ENCODE results near the gene ZNF485. TPM values are rescaled to one million over a fixed set of nuclear protein-coding genes. Genes with fewer than 3 reads are reported as not detected.

Gene ZNF485
- total RNA-seq, 1 experiment from 2014 or later: 10.6 TPM

- Histone ChIP-seq H3K27me3 (ENCODE audit: control insufficient read depth, insufficient read depth, low read length) (no peaks in the 10 kb centered on the region), H3K27ac (ENCODE audit: low read length) (no peak overlapping the region), H3K9me3 (ENCODE audit: control insufficient read depth, insufficient read depth, low read depth, low read length) (peaks cover 51% of the 10 kb centered on the region), H3K4me3 (ENCODE audit: low read depth in 2 of 2, low read length in 2 of 2) (no peak overlapping the region), H3K36me3 (ENCODE audit: control insufficient read depth, insufficient read depth, low read length) (no peaks in the 10 kb centered on the region), H3K4me1 (ENCODE audit: control insufficient read depth, insufficient read depth, low read length) (0 out of 2 replicates have a peak, but pooled peaks cover 3% of the 10 kb centered on the region)
- in situ Hi-C loops (cut with HindIII; ENCODE audit: low pct_unique_long_range_greater_than_20kb, low sequenced_read_pairs): no loop called here
- intact Hi-C loops (cut with micrococcal nuclease; ENCODE audit: unreplicated experiment): no loop called here
- CTCF ChIA-PET: no interaction called here
- POLR2A ChIA-PET: no interaction called here
- no peak for DNase-seq (ENCODE audit: low read depth, low spot score)
- BruUV-seq (replicated peaks): no TSS peak
- ATAC-seq: no peak
- TF ChIP-seq CTCF (IDR thresholded peaks at IDR 0.05) (no peak), TCF7L2 (IDR thresholded peaks at IDR 0.05; ENCODE audit: low read depth, low read length) (no peak)
These were observed 4.4 kb downstream of the ZNF485 start for GRCh38 chr10:43610636-43611035.

- no peak for TF ChIP-seq TCF7L2 (IDR thresholded peaks at IDR 0.05; ENCODE audit: low read depth, low read length)
- TF ChIP-seq CTCF (IDR thresholded peaks at IDR 0.05): no peak
- TF ChIP-seq REST (IDR thresholded peaks at IDR 0.05; ENCODE audit: insufficient read depth in 1 of 2, low read depth in 2 of 2, low read length in 1 of 2): no peak
- no peak for TF ChIP-seq SIN3A (IDR thresholded peaks at IDR 0.05; ENCODE audit: borderline replicate concordance, insufficient read depth, low read depth, low read length)
- TF ChIP-seq POLR2AphosphoS5 (IDR thresholded peaks at IDR 0.05; ENCODE audit: low read depth, low read length): no peak
- in situ Hi-C loops (cut with HindIII; ENCODE audit: low pct_unique_long_range_greater_than_20kb, low sequenced_read_pairs) (no loop called here), intact Hi-C loops (cut with micrococcal nuclease; ENCODE audit: unreplicated experiment) (no loop called here)
- Histone ChIP-seq H3K36me3 (ENCODE audit: control insufficient read depth, insufficient read depth, low read length) (no peaks in the 10 kb centered on the region), H3K27ac (ENCODE audit: low read length) (no peak overlapping the region), H3K27me3 (ENCODE audit: control insufficient read depth, insufficient read depth, low read length) (no peaks in the 10 kb centered on the region), H3K4me3 (ENCODE audit: low read depth in 2 of 2, low read length in 2 of 2) (no peak overlapping the region), H3K4me1 (ENCODE audit: control insufficient read depth, insufficient read depth, low read length) (no peaks in the 10 kb centered on the region), H3K9me3 (ENCODE audit: control insufficient read depth, insufficient read depth, low read depth, low read length) (peaks cover 71% of the 10 kb centered on the region)
- BruUV-seq (replicated peaks): TSS peak; percentile 52
- ChIA-PET CTCF (no interaction called here), POLR2A (no interaction called here)
- no peak for DNase-seq (ENCODE audit: low read depth, low spot score)
- ATAC-seq: no peak
These were observed 10.6 kb downstream of the ZNF485 start for GRCh38 chr10:43616697-43617370.

Measured in Panc1 (cell line).